Cardiac septum (tissue), 1 donor: ENCODE data around the gene LTO1. TPM values are rescaled to one million over a fixed set of nuclear protein-coding genes. Genes with fewer than 3 reads are reported as not detected.

ENCODE experiments used
- DNase-seq: peaks from one replicate; pipeline ENCODE4 v3.0.0-alpha.2; 2020; ENCODE audit warnings: low spot score
- intact Hi-C: fragments of 100-400 bp; cut with DNase I; formaldehyde crosslinking; loops from one replicate; pipeline ENCODE4 v1.14.0; 2022
- total RNA-seq: library from RNA; stranded (reverse); fragmentation: NEBNext Ultra II Directional; extraction: Animal tissue kit (Norgen Biotek cat#: 25700); gene quantifications from one replicate; pipeline ENCODE4 v1.2.1, GENCODE V29; 2021
- donor health status: DM: no; HTN: no; CAD: no.

Gene LTO1
- total RNA-seq, 1 donor from 2014 or later = 11.8 TPM

- DNase-seq = peak; percentile 68
- intact Hi-C loops = no loop called here
Measured at GRCh38 chr11:69663326-69663725, 11.8 kb downstream of the LTO1 start.

- peak; percentile 56 for DNase-seq
- intact Hi-C loops = no loop called here
Measured at GRCh38 chr11:69662806-69663205, 12.3 kb downstream of the LTO1 start.

- intact Hi-C loops = no loop called here
- peak; percentile 19 for DNase-seq
Measured at GRCh38 chr11:69662021-69662698, 13.0 kb downstream of the LTO1 start.

GRCh38 chr11:69661413-69661715 is 13.8 kb downstream of the LTO1 start:
- intact Hi-C loops = no loop called here
- no peak for DNase-seq

GRCh38 chr11:69660001-69660500 is 15.1 kb downstream of the LTO1 start:
- intact Hi-C loops = no loop called here
- no peak for DNase-seq

- intact Hi-C loops = no loop called here
- peak; percentile 33 for DNase-seq
Measured at GRCh38 chr11:69659591-69659990, 15.6 kb downstream of the LTO1 start.

- no peak for DNase-seq
Measured at GRCh38 chr11:69658626-69659450, 16.3 kb downstream of the LTO1 start.

GRCh38 chr11:69657911-69658625 is 17.1 kb downstream of the LTO1 start:
- intact Hi-C loops = no loop called here
- no peak for DNase-seq

More at GRCh38 chr11:69658626-69659450, 16.3 kb downstream of the LTO1 start:
- intact Hi-C loops = no loop called here

GRCh38 chr11:69657456-69657910 is 17.7 kb downstream of the LTO1 start:
- intact Hi-C loops = no loop called here
- no peak for DNase-seq

GRCh38 chr11:69656536-69657455 is 18.4 kb downstream of the LTO1 start:
- DNase-seq = no peak
- intact Hi-C loops = no loop called here

GRCh38 chr11:69655479-69656428 is 19.4 kb downstream of the LTO1 start:
- peak; percentile 44 for DNase-seq
- intact Hi-C loops = no loop called here

GRCh38 chr11:69654660-69655478 is 20.3 kb downstream of the LTO1 start:
- intact Hi-C loops = no loop called here
- peak; percentile 33 for DNase-seq

GRCh38 chr11:69654001-69654659 is 21.0 kb downstream of the LTO1 start:
- intact Hi-C loops = no loop called here
- no peak for DNase-seq

GRCh38 chr11:69653406-69653960 is 21.7 kb downstream of the LTO1 start:
- intact Hi-C loops = no loop called here
- no peak for DNase-seq

GRCh38 chr11:69652999-69653398 is 22.2 kb downstream of the LTO1 start:
- DNase-seq = no peak
- intact Hi-C loops = no loop called here

GRCh38 chr11:69651834-69652620 is 23.1 kb downstream of the LTO1 start:
- DNase-seq = no peak
- intact Hi-C loops = no loop called here
